Activated T-cell treated with anti-CD3 and anti-CD28 coated beads for 4 hours (primary cell): ENCODE measurements around the gene LRCH2.

Experiments used
- DNase-seq: peaks from one replicate; pipeline ENCODE4 v3.0.0-alpha.2; 2020

Gene LRCH2

GRCh38 chrX:115192244-115192700 lies 41.6 kb downstream of the LRCH2 start:
- DNase-seq = no peak

- DNase-seq = no peak
Measured at GRCh38 chrX:115191490-115192243, 42.2 kb downstream of the LRCH2 start.

GRCh38 chrX:115190636-115191489 lies 43.0 kb downstream of the LRCH2 start:
- DNase-seq = no peak

- no peak for DNase-seq
Measured at GRCh38 chrX:115189646-115190635, 44.0 kb downstream of the LRCH2 start.

GRCh38 chrX:115189110-115189509 lies 44.8 kb downstream of the LRCH2 start, which contains the start of gene RBMXL3:
Gene RBMXL3 (plus strand): TSS chrX:115189410. CDS start chrX:115189442, 32 bp downstream.
- DNase-seq = no peak

- DNase-seq = no peak
Measured at GRCh38 chrX:115183980-115184379, 49.9 kb downstream of the LRCH2 start.

- no peak for DNase-seq
Measured at GRCh38 chrX:115178473-115178872, 55.4 kb downstream of the LRCH2 start.

GRCh38 chrX:115177932-115178331 lies 56.0 kb downstream of the LRCH2 start:
- no peak for DNase-seq

GRCh38 chrX:115174548-115174947 lies 59.3 kb downstream of the LRCH2 start:
- DNase-seq = no peak

GRCh38 chrX:115173181-115173580 lies 60.7 kb downstream of the LRCH2 start:
- no peak for DNase-seq

GRCh38 chrX:115147220-115147619 lies 86.7 kb downstream of the LRCH2 start:
- DNase-seq = no peak

GRCh38 chrX:115142057-115142456 lies 91.8 kb downstream of the LRCH2 start:
- DNase-seq = no peak

GRCh38 chrX:115138040-115138439 lies 95.9 kb downstream of the LRCH2 start:
- no peak for DNase-seq

GRCh38 chrX:115134382-115134781 lies 99.5 kb downstream of the LRCH2 start:
- no peak for DNase-seq

GRCh38 chrX:115112411-115112810 lies 121.5 kb downstream of the LRCH2 start:
- DNase-seq = no peak

GRCh38 chrX:115098897-115099296 lies 135.0 kb downstream of the LRCH2 start:
- no peak for DNase-seq

- DNase-seq = no peak
Measured at GRCh38 chrX:115093191-115093590, 140.7 kb downstream of the LRCH2 start.

- no peak for DNase-seq
Measured at GRCh38 chrX:115089419-115089818, 144.5 kb downstream of the LRCH2 start.

- no peak for DNase-seq
Measured at GRCh38 chrX:115068896-115069295, 165.0 kb downstream of the LRCH2 start.

- no peak for DNase-seq
Measured at GRCh38 chrX:115067812-115068211, 166.1 kb downstream of the LRCH2 start.

- DNase-seq = no peak
Measured at GRCh38 chrX:115065304-115065703, 168.6 kb downstream of the LRCH2 start.
